ENCODE measurements around the gene MYOD1. TPM values are rescaled to one million over a fixed set of nuclear protein-coding genes. Genes with fewer than 3 reads are reported as not detected.

The MYOD1 gene
- polyA plus RNA-seq, 1 experiment = not detected

- Histone ChIP-seq H3K27ac (ENCODE audit: low read depth, low read length) (no peak overlapping the region), H3K4me3 (ENCODE audit: low read depth, low read length) (no peak overlapping the region), H3K9me3 (ENCODE audit: control insufficient read depth, insufficient read depth, low read length) (no peaks in the 10 kb centered on the region; the same call in 1 of the 2 replicates), H3K27me3 (ENCODE audit: control insufficient read depth, insufficient read depth, low read length) (peaks cover 29% of the 10 kb centered on the region)
- TF ChIP-seq CTCF (IDR thresholded peaks at IDR 0.05; ENCODE audit: low read depth, low read length) = no peak
- ChIA-PET POLR2A (no interaction called here), CTCF (no interaction called here)
- DNase-seq (ENCODE audit: low read depth, low spot score) = no peak
These were observed 27.8 kb upstream of the MYOD1 start for GRCh38 chr11:17691550-17691949.

- POLR2A ChIA-PET = no interaction called here
These were observed 27.4 kb upstream of the MYOD1 start for GRCh38 chr11:17691976-17692375.

DNA sequence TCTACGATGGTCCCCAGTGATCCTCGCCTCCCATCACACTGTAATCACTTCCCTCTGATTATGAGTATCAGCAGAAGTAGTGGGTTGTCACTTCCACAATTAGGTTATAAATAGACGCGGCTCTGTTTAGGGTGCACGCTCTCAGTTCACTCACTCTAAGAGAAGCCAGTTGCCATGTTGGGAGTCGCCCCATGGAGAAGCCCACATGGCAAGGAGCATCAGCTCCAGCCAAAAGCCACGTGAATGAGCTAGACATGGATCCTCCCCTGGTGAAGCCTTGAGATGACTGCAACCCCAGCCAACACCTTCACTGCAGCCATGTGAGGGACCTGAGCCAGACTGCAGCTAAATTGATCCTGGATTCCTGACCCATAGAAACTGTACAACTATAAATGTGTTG is 26.4 kb upstream of the MYOD1 start:
- ChIA-PET CTCF (interaction anchor here (1.0 kb wide), 1 partner anchor 26 kb away, joined by 3 read pairs; no protein-coding TSS in a partner anchor), POLR2A (no interaction called here)
- Histone ChIP-seq H3K4me3 (ENCODE audit: low read depth, low read length) (no peak overlapping the region), H3K9me3 (ENCODE audit: control insufficient read depth, insufficient read depth, low read length) (no peaks in the 10 kb centered on the region; the same call in 1 of the 2 replicates), H3K27me3 (ENCODE audit: control insufficient read depth, insufficient read depth, low read length) (peaks cover 38% of the 10 kb centered on the region), H3K27ac (ENCODE audit: low read depth, low read length) (no peak overlapping the region)
- TF ChIP-seq CTCF (IDR thresholded peaks at IDR 0.05; ENCODE audit: low read depth, low read length) = no peak
- no peak for DNase-seq (ENCODE audit: low read depth, low spot score)

More at GRCh38 chr11:17691976-17692375, 27.4 kb upstream of the MYOD1 start:
- H3K27ac ChIP-seq (ENCODE audit: low read depth, low read length) = no peak overlapping the region
- H3K27me3 ChIP-seq (ENCODE audit: control insufficient read depth, insufficient read depth, low read length) = peaks cover 33% of the 10 kb centered on the region
- no peak for DNase-seq (ENCODE audit: low read depth, low spot score)
- H3K4me3 ChIP-seq (ENCODE audit: low read depth, low read length) = no peak overlapping the region
- CTCF ChIA-PET = interaction anchor here (1.0 kb wide), 1 partner anchor 27 kb away, joined by 3 read pairs; no protein-coding TSS in a partner anchor
- TF ChIP-seq CTCF (IDR thresholded peaks at IDR 0.05; ENCODE audit: low read depth, low read length) = no peak
- H3K9me3 ChIP-seq (ENCODE audit: control insufficient read depth, insufficient read depth, low read length) = no peaks in the 10 kb centered on the region; the same call in 1 of the 2 replicates

DNA sequence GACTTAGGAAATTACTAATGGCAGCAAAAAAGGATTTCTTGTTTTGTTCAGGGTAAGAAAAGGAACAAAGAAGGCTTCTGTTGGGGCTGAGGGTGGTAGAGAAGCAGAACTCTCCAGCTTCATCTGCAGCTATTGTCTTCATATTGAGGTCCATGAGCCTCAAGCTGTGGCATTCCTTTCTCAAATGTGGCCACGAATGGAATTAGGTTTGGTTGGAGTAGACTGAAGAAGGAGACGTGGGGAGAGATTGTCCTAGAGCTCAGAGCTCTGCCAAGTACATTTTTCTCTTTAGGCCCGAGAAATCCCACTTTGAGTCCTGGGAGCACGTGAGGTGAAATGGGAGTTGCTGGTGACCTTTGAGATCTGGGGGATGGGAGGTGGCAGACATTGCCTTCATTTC is 25.8 kb upstream of the MYOD1 start:
- H3K27ac ChIP-seq (ENCODE audit: low read depth, low read length) = no peak overlapping the region
- ChIA-PET POLR2A (no interaction called here), CTCF (no interaction called here)
- H3K4me3 ChIP-seq (ENCODE audit: low read depth, low read length) = no peak overlapping the region
- DNase-seq (ENCODE audit: low read depth, low spot score) = no peak
- no peaks in the 10 kb centered on the region for H3K9me3 ChIP-seq (ENCODE audit: control insufficient read depth, insufficient read depth, low read length)
- no peak for TF ChIP-seq CTCF (IDR thresholded peaks at IDR 0.05; ENCODE audit: low read depth, low read length)
- peaks cover 40% of the 10 kb centered on the region for H3K27me3 ChIP-seq (ENCODE audit: control insufficient read depth, insufficient read depth, low read length)

DNA sequence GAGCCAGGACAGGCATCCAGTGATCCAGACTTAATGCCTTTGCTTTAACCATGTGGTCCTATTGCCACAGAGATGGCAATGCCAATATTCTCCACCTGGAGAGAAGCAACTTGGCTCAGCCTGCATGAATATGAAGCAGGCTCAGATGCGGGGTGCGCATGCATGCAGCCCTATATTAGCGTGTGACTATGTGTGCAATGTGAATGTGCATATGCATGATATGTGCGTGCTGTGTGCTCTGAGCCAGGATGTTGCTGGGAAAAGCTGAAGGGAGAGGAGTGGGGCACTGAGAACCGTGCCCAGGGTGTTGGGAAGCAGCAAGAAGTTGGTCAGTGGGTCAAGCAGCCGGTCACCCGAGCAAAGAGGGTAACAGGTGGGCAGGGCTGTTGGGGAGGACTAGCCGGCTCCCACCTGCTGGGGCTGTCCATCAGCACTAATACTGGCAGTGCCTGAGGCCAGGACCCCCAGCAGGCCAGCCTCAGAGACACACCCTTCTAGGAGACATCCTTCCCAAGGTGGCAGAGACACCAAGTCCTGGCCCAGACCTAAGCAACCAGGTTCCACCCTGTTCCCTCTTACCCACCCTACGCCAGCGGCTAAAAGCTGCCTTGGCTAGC is 24.8 kb upstream of the MYOD1 start:
- Histone ChIP-seq H3K27ac (ENCODE audit: low read depth, low read length) (no peak overlapping the region), H3K4me3 (ENCODE audit: low read depth, low read length) (no peak overlapping the region), H3K9me3 (ENCODE audit: control insufficient read depth, insufficient read depth, low read length) (no peaks in the 10 kb centered on the region), H3K27me3 (ENCODE audit: control insufficient read depth, insufficient read depth, low read length) (peaks cover 40% of the 10 kb centered on the region)
- POLR2A ChIA-PET = no interaction called here
- CTCF ChIA-PET = no interaction called here
- DNase-seq (ENCODE audit: low read depth, low spot score) = no peak
- no peak for TF ChIP-seq CTCF (IDR thresholded peaks at IDR 0.05; ENCODE audit: low read depth, low read length)
